H1 (cell line): ENCODE data around the gene DLX4. TPM values are rescaled to one million over a fixed set of nuclear protein-coding genes. Genes with fewer than 3 reads are reported as not detected.

Experiments used
- RAD21 ChIP-seq, 2 experiments: IDR thresholded peaks in 1 of 2; conservative IDR thresholded peaks in 1 of 2; 2 replicates each; pipeline ENCODE4 v1.6.1; 2011; ENCODE audit warnings: low read depth in 2 of 2, low read length in 2 of 2, improper control_type of control experiment in 1 of 2, inconsistent platforms in 1 of 2, mild to moderate bottlenecking in 1 of 2, moderate library complexity in 1 of 2
- polyA plus RNA-seq, 7 experiments: library from polyadenylated mRNA; depleted of rRNA in 3 of 7; stranded (reverse) in 5 of 7; unstranded in 2 of 7; fragments of >200 nt in 5 of 7; fragments of 200-250 nt in 2 of 7; gene quantifications; 1 replicate in 5 of 7; 2 replicates in 1 of 7; 4 replicates in 1 of 7; pipeline versions ENCODE4 v1.2.1 to v1.2.3, GENCODE V29; 2011 to 2013; ENCODE audit warnings: missing spikeins in 2 of 7, mixed read lengths in 2 of 7
- total RNA-seq: library from RNA; stranded (reverse); fragmentation: NEBNext Ultra II Directional; extraction: Animal tissue kit (Norgen Biotek cat#: 25700); gene quantifications from 2 replicates; pipeline ENCODE4 v1.2.1, GENCODE V29; 2021

The DLX4 gene
- total and polyA plus RNA-seq, 2 of the 8 experiments (the other 6 are each of a cell fraction or from before 2014, with no cell fraction given), result 0.67 to 0.80 TPM

DNA sequence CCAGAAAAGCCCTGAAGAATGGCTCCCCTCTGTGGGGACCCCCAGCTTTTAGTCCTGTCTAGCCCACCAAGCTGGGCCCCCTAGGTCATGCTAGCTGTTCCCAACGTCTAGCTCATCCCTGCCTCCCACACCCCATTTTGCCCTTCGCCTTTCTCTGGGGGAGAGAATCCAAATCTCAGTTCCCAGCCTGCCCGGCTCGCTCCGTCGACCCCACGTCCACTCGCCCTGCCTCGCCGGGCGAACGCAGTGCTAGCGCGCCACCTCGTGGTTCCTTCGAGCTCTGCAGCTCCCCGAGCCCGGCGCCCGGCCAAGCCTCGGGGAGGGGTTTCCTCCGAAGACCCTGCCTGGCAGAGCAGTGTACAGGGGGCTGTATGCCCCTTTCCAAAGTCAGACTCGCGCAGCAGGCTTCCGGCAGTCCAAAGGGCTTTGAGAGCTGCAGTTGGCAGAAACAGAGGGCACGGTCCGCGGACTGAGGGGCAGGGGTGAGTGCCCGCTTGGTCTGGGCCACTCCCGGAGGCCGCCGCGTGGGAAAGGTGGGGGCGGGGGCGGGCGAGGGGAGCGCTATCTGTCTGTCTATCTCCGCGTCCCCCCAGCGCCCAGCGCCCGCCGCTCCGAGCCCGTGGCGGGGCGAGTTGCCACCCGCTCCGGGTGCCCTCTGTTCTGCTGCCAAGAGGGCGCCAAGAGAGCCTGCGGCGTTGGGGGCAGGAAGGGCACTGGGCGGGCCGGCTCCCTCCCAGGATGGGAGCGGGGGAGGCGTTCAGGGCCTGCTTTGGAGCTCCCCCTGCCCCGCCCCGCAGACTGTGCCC, 27.7 kb downstream of the DLX4 start (continued):
- peak; percentile 99 for TF ChIP-seq RAD21 (IDR thresholded peaks at IDR 0.05 in 1 of 2, conservative IDR thresholded peaks at IDR 0.05 in 1 of 2; ENCODE audit: low read depth in 2 of 2, low read length in 2 of 2)
